Liver (tissue), 3 donors: ENCODE results near the gene MED28.

ENCODE experiments used
- NR2F2 ChIP-seq: IDR thresholded peaks from 2 replicates; pipeline ENCODE4 v1.6.1; 2016; ENCODE audit warnings: antibody characterized with exemption
- RAD21 ChIP-seq, 2 donors: IDR thresholded peaks; 2 replicates each; pipeline ENCODE4 v1.6.1; 2016; ENCODE audit warnings: antibody characterized with exemption in 2 of 2, mild to moderate bottlenecking in 2 of 2
- TF ChIP-seq, protein P1 (sequence below): fragments of 150-350 bp; IDR thresholded peaks from 2 replicates; pipeline ENCODE4 v1.5.1; 2017; ENCODE audit warnings: improper control_type of control experiment, low read depth, low read length; ENCODE audit not compliant: missing input control
- TF ChIP-seq, protein P2 (sequence below): IDR thresholded peaks from 2 replicates; pipeline ENCODE4 v1.6.1; 2016; ENCODE audit warnings: antibody characterized with exemption, mild to moderate bottlenecking
- donor health status: healthy.
- donor health status: healthy.

DNA sequence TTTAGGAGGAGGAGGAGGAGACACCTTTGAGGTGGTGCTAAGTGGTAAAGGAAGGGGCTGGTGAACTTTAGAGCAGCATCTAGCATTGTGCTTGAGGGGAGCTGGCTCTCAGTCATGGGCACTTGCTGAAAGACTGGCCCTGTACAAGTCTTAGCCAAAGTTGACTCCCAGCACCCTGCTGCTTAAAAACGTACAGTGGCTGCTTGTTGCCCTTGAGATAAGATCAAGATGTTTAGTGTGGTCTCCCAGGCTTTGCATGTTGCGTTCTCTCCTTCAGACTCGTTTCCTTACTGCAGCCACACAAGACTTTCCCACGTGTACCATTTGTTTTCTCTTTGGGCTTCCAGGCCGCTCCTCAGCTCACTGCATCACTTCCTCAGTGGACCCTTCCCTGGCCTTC is 1.8 kb downstream of the MED28 start:
- TF ChIP-seq NR2F2 = no peak
- TF ChIP-seq, protein P1, sequence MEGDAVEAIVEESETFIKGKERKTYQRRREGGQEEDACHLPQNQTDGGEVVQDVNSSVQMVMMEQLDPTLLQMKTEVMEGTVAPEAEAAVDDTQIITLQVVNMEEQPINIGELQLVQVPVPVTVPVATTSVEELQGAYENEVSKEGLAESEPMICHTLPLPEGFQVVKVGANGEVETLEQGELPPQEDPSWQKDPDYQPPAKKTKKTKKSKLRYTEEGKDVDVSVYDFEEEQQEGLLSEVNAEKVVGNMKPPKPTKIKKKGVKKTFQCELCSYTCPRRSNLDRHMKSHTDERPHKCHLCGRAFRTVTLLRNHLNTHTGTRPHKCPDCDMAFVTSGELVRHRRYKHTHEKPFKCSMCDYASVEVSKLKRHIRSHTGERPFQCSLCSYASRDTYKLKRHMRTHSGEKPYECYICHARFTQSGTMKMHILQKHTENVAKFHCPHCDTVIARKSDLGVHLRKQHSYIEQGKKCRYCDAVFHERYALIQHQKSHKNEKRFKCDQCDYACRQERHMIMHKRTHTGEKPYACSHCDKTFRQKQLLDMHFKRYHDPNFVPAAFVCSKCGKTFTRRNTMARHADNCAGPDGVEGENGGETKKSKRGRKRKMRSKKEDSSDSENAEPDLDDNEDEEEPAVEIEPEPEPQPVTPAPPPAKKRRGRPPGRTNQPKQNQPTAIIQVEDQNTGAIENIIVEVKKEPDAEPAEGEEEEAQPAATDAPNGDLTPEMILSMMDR = no peak
- TF ChIP-seq RAD21 (IDR thresholded peaks at IDR 0.05) = no peak
- TF ChIP-seq, protein P2, sequence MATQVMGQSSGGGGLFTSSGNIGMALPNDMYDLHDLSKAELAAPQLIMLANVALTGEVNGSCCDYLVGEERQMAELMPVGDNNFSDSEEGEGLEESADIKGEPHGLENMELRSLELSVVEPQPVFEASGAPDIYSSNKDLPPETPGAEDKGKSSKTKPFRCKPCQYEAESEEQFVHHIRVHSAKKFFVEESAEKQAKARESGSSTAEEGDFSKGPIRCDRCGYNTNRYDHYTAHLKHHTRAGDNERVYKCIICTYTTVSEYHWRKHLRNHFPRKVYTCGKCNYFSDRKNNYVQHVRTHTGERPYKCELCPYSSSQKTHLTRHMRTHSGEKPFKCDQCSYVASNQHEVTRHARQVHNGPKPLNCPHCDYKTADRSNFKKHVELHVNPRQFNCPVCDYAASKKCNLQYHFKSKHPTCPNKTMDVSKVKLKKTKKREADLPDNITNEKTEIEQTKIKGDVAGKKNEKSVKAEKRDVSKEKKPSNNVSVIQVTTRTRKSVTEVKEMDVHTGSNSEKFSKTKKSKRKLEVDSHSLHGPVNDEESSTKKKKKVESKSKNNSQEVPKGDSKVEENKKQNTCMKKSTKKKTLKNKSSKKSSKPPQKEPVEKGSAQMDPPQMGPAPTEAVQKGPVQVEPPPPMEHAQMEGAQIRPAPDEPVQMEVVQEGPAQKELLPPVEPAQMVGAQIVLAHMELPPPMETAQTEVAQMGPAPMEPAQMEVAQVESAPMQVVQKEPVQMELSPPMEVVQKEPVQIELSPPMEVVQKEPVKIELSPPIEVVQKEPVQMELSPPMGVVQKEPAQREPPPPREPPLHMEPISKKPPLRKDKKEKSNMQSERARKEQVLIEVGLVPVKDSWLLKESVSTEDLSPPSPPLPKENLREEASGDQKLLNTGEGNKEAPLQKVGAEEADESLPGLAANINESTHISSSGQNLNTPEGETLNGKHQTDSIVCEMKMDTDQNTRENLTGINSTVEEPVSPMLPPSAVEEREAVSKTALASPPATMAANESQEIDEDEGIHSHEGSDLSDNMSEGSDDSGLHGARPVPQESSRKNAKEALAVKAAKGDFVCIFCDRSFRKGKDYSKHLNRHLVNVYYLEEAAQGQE = no peak
